HG03196 (cell line): ENCODE data around the gene ILRUN.
"Not testable (repeated sequence)": the region's sequence is repeated elsewhere in the genome, so short reads cannot be mapped to it uniquely, and the experiment has no call there.

ENCODE experiments used
- ATAC-seq: cut with Tn5 transposase; IDR thresholded peaks from one replicate; pipeline ENCODE4 v1.9.1; 2021; ENCODE audit not compliant: unreplicated experiment

Gene ILRUN

DNA sequence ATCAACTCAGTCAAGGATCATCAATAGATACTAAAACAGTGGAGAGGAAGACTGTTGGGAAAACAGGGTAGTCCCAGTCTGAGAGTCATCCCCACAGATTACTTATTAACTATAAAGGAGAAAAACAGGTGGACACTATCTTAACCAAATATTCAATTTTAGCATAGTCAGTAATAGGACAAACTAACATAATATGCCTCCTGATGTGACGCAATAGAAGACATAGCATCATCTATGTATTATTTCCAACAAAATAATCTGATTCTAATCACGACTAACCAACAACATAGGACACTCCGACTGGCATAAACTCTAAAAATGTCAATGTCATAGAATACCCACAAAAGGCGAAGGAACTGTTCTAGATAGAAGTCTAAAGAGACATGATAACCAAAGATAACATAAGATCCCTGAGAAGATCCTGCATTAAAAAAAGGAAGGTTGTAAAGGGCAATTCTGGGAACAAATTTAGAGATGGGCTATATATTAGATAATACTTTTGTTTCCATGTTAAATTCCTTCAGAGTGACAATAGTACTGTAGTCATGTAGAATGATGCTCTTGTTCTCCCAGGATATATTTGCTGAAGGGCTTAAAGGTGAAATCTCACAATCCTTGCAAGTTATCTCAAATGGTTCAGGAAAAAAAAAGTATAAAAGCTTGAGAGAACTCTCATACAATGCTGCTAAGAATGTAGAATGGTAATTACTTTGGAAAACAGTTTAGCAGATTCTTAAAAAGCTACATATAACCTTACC is 28.9 kb downstream of the ILRUN start:
- no peak for ATAC-seq

GRCh38 chr6:34665019-34665418 is 31.5 kb downstream of the ILRUN start:
- ATAC-seq: no peak

DNA sequence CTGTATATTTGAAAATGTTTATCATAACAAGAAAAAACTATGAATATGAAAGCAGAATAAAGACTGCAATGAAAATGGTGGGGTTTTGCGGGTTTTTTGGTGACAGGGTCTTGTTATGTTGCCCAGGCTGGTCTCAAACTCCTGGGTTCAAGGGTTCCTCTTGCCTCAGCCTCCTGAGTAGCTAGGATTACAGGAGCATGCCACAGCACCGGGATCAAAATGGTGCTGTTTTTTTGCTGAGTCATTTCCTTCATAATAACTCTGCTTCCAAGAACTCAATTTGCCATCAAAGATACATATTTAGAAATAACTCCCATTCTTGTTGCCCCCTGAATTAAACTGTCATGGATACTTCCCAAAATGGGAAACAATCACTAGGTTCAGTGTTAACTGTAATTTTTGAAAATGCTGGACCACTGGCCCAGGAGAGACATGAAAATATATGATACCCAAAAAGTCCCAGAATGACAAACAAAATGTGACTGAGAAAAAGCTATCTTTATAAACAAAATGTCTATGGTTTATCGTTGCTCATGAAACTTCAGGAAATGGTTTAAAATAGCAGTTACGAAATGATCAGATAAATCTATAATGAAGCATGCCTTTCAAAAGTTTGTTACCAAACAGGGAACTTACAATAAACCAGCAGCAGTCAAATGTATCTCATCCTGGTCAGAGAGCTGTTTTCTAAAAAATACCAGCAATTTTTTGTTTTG is 32.2 kb downstream of the ILRUN start:
- no peak for ATAC-seq

DNA sequence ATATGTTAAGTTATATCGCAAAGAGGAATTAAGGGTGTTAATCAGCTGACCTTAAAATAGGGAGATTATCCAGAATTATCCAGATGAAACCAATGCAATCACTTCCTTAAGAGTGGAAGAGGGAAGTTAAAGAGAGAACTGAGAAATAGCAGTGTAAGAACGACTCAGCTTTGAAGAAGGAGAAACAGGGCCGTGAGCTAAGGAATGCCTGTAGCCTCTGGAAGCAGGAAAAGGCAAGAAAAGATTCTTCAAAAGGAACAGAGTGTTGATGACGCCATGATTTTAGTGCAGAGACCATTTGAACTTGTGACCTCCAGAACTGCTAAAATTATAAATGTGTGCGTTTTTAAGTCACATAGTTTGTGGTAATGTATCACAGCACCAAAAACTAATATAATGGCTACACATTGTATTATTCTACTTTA is 32.7 kb downstream of the ILRUN start:
- no peak for ATAC-seq

DNA sequence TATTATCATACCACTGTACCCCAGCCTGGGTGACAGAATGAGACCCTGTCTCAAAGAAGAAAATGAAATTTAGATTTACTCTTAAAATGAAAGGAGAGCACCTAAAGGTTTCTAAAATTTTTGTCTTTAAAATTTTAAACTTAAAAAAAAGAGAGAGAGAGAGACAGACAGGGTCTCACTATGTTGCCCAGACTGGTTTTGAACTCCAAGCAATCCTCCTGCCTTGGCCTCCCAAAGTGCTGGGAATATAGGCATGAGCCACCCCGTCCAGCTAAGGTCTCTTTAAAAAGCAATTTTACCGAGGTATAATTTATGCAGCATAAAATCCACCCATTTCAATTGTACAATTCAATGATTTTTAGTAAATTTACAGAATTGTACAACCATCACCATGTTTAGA is 33.2 kb downstream of the ILRUN start:
- no peak for ATAC-seq

DNA sequence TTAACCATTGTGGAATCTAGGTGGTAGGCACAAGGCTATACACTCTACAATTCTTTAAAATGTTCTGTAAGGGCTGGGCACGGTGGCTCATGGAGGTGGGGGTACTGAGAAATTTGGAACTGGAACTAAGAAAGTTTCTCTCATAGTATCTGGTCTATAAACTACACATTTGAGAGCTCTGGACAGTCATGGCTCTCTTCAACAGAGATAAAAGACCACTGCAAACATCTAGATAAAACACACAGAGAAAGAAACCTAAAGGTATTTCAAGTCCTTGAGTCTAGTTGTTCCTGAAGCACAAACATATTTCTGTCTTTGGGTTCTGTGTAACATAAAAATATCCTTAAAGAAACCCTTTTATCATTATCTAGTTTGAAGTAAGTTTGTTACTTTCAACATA is 35.2 kb downstream of the ILRUN start:
- ATAC-seq: no peak

GRCh38 chr6:34658605-34659265 is 37.8 kb downstream of the ILRUN start:
- ATAC-seq: no peak

GRCh38 chr6:34657979-34658480 is 38.5 kb downstream of the ILRUN start:
- ATAC-seq: not testable (repeated sequence)

- no peak for ATAC-seq
These were observed 39.1 kb downstream of the ILRUN start for GRCh38 chr6:34657307-34657978.

DNA sequence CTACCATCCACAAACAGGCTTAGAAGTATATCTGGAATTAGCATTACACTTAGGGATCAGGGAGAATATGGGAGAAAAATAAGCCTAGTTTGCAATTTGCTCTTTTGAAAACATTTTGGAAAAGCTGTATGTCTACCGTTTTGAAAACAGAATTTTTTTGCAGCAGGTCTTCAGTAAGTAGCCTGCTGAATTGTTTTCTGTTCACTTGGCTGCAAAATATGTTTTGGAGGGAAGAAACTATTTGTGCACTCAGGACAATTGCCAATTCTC is 39.6 kb downstream of the ILRUN start:
- ATAC-seq: no peak

DNA sequence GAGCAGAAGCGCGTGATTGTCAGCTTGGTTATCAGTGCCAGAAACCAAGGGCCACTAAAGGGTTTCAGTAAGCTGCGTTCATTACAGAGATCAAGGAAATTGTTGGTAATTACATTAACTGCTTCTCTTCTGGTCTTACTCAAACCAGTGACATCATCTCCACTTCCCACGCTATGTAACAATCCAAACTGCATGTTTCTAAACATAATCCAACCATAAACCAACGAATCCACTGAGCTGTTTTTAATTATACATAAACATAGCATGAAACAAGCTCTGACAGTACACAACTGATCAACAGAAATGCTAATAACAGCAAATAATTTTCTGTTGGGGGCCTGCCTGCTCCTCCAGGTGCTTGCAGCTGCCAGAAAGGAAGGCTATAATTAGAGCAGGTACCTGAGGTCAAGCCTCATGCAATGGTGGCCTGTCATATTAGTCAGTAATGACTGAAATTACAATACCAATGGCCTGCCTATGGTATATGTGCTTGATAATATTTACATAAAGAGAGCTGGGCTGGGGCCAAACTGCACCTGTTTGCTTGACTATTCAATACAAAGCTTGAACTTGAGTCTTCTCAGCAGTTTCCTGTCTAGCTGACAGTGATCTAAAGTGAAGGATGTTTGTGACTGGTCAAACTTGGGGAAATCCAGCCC is 40.1 kb downstream of the ILRUN start:
- ATAC-seq: peak; percentile 87

DNA sequence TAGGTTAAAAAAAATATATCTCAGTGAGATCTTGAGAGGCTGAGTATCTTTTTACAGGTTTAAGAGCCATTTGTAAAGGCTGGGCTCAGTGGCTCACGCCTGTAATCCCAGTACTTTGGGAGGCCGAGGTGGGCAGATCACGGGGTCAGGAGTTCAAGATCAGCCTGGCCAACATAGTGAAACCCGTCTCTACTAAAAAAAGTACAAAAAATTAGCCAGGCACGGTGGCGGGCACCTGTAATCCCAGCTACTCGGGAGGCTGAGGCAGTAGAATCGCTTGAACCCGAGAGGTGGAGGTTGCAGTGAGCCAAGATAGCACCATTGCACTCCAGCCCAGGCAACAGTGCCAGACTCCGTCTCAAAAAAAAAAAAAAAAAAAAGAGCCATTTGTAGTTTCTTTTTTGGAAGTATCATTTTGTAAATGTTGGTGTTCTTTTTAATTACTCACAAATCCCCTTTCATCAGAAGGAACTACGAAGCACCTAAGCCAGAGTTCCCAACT is 40.6 kb downstream of the ILRUN start:
- ATAC-seq: not testable (repeated sequence)

- no peak for ATAC-seq
These were observed 42.4 kb downstream of the ILRUN start for GRCh38 chr6:34654061-34654710.

- ATAC-seq: no peak
These were observed 44.3 kb downstream of the ILRUN start for GRCh38 chr6:34652263-34652662.

DNA sequence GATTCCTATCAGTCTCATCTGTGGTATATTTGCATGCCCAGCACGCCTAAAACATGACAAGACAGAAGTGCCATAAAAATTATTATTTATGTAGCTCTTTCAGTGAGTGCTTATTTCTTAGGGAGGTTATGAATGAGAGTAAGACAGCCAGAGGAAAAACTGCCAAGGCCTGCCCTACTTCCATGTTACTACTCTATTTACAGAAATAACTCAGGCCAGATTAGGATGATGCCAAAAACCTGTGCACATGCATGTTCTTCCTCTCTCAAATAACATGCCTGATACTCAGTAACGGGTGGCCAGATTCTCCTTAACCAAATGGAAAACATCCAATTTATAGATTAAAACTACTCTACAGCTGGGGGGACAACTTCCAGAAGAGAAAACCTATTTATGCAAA is 45.7 kb downstream of the ILRUN start:
- no peak for ATAC-seq

DNA sequence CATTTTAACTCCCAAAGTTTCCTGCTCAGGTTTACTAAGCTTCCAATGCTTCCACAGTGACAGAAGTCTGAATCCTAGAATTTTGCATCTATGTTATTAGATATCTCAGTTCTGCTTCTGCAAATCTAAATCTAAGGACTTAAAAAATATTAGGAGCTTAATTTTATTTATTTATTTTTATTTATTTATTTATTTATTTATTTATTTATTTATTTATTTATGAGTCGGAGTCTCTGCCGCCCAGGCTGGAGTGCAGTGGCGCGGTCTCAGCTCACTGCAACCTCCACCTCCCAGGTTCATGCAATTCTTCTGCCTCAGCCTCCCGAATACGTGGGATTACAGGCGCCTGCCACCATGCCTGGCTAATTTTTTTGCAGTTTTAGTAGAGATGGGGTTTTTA is 46.3 kb downstream of the ILRUN start:
- ATAC-seq: not testable (repeated sequence)

DNA sequence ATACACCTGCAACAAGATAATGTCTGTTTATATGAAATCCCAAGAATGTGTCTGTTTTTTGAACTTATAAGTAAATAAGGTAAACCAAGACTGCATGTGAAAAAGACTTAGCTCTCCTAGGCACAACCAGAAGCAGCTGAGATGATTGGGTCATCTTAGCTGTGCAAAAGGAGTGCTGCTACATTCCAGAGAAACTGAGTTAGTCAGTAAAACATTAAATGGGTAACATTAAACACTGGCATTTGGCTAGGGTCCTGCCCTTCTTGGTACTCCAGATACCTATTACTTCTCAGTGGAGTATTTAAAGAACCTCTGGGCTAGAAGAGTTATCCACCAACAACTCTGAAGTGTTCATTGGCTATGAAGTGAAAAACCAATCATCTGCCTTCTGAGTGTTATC is 47.8 kb downstream of the ILRUN start:
- no peak for ATAC-seq
